Thymus (tissue), 11 donors: Measurements from ENCODE around the gene PNMA8C. TPM values are rescaled to one million over a fixed set of nuclear protein-coding genes. Genes with fewer than 3 reads are reported as not detected.
"Not testable (repeated sequence)": the region's sequence is repeated elsewhere in the genome, so short reads cannot be mapped to it uniquely, and the experiment has no call there.

Experiments used
- DNase-seq, 9 donors: peaks; one replicate each; pipeline ENCODE4 v3.0.0-alpha.2; 2013; ENCODE audit warnings: low spot score in 9 of 9, low read depth in 6 of 9, missing footprints in 1 of 9
- H3K27ac ChIP-seq, 2 donors: one replicate each; pipeline ENCODE4 v1.5.1; 2013; ENCODE audit warnings: control low read depth in 1 of 2, low read depth in 1 of 2, low read length in 1 of 2, mild to moderate bottlenecking in 1 of 2, moderate library complexity in 1 of 2
- H3K27me3 ChIP-seq, 2 donors: one replicate each; pipeline ENCODE4 v1.5.1; 2013; ENCODE audit warnings: low read length in 1 of 2; ENCODE audit not compliant: control insufficient read depth in 2 of 2, insufficient read depth in 1 of 2
- H3K36me3 ChIP-seq, 2 donors: one replicate each; pipeline ENCODE4 v1.5.1; 2013; ENCODE audit warnings: low read length in 1 of 2, mild to moderate bottlenecking in 1 of 2, moderate library complexity in 1 of 2; ENCODE audit not compliant: control insufficient read depth in 2 of 2, insufficient read depth in 2 of 2
- H3K4me1 ChIP-seq, 2 donors: one replicate each; pipeline ENCODE4 v1.5.1; 2013; ENCODE audit warnings: low read length in 2 of 2; ENCODE audit not compliant: control insufficient read depth in 2 of 2, insufficient read depth in 2 of 2
- H3K4me3 ChIP-seq, 2 donors: one replicate each; pipeline ENCODE4 v1.5.1; 2013; ENCODE audit warnings: low read length in 2 of 2, control low read depth in 1 of 2, mild to moderate bottlenecking in 1 of 2
- H3K9me3 ChIP-seq, 2 donors: one replicate each; pipeline ENCODE4 v1.5.1; 2013; ENCODE audit warnings: low read length in 1 of 2, mild to moderate bottlenecking in 1 of 2; ENCODE audit not compliant: control insufficient read depth in 2 of 2, insufficient read depth in 1 of 2
- WGBS: extraction: QIAGEN DNeasy Blood & Tissue Kit; methylation state at CpG from one replicate; pipeline ENCODE4 v1.1.7; 2013; 5-methylcytosine and 5-hydroxymethylcytosine counted together
- polyA plus RNA-seq: library from polyadenylated mRNA; stranded (reverse); fragments of 200-250 nt; gene quantifications from one replicate; pipeline ENCODE4 v1.2.3, GENCODE V29; 2013
- total RNA-seq: library from RNA; stranded (reverse); fragments of 120-200 nt; gene quantifications from one replicate; pipeline ENCODE4 v1.2.4, GENCODE V29; 2013
- donor health status: healthy.

The PNMA8C gene
- total and polyA plus RNA-seq, 2 donors = 0.05 to 0.07 TPM

DNA sequence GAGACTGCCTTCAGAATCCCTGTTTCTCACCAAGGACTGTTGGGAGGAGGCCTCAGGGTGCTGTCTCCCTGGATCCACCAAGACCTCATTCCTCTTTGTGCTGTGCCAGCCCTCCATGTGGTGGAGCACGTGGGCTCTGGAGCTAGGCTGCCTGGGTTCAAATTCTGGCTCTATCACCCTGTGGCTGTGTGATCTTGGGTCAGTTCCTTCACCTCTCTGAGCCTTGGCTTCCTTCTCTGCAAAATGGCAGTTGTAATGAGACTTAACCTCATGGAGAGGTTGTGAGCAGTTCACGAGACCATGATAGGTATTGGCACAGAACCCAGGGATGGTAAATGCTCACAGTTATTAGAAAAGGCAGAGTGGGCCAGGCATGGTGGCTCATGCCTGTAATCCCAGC is 6.4 kb downstream of the PNMA8C start:
- Histone ChIP-seq H3K4me1 (peaks cover 0 to 3% of the 10 kb centered on the region in 2 donors), H3K4me3 (no peak overlapping the region), H3K27me3 (peaks cover 21 to 46% of the 10 kb centered on the region in 2 donors), H3K9me3 (no peaks in the 10 kb centered on the region), H3K27ac (no peak overlapping the region), H3K36me3 (no peaks in the 10 kb centered on the region)
- 85% methylated on average over 2 of the region's 2 CpGs for WGBS
- no peak for DNase-seq

DNA sequence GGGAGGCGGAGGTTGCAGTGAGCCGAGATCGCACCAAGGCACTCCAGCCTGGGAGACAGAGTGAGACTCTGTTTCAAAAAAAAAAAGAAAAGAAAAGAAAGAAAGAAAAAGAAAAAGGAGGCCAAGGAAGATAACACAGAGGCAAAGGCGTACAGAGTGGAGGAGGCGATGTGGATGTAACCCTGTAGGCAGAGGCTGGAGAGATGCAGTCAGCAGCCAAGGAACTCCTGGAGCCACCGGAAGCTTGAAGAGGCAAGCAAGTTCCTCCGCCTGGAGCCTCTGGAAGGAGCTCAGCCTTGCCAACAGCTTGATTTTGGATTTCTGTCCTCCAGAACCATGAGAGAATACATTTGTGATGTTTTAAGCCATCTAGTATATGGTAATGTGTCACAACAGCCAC is 8.7 kb downstream of the PNMA8C start:
- H3K4me3 ChIP-seq = no peak overlapping the region
- H3K4me1 ChIP-seq = peaks cover 0 to 7% of the 10 kb centered on the region in 2 donors
- no peaks in the 10 kb centered on the region for H3K36me3 ChIP-seq
- no peak for DNase-seq
- H3K9me3 ChIP-seq = no peaks in the 10 kb centered on the region
- no peak overlapping the region for H3K27ac ChIP-seq
- 95% methylated on average over 7 of the region's 7 CpGs for WGBS
- peaks cover 14 to 46% of the 10 kb centered on the region in 2 donors for H3K27me3 ChIP-seq

DNA sequence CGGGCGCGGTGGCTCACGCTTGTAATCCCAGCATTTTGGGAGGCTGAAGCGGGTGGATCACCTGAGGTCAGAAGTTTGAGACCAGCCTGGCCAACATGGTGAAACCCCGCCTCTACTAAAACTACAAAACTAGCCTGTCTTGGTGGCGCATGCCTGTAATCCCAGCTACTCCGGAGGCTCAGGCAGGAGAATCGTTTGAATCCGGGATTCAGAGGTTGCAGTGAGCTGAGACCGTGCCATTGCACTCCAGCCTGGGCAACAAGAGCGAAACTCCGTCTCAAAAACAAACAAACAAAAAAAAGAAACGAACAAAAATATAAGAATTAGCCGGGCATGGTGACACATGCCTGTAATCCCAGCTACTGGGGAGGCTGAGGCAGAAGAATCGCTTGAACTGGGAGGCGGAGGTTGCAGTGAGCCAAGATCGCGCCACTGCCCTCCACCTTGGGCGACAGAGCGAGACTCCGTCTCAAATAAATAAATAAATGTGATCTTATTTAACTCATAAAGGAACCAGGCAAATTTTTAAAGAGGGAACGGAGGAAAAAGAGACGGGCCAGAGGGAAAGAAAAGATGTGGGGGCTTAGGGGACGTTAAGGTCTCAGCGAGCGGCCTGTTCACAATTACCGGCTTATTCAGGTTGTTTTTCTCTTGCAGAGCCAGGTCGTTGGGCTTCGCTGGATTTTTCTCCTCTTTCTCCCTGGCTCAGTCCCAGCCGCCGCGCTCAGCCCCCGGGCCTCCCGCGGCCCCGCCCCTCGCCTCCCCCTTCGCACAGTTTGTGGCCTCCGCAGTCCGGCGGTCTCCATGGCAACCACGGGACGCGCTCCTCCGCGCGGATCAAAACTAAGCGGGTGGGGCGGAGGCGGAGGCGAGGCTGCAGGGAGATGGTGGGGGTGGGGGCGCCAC is 12.7 kb downstream of the PNMA8C start:
- H3K4me3 ChIP-seq, H3K36me3 ChIP-seq, H3K9me3 ChIP-seq, H3K4me1 ChIP-seq: not testable (repeated sequence)
- Histone ChIP-seq H3K27ac (peak overlapping the region in 1 of 2 donors; percentile 43), H3K27me3 (peaks cover 44 to 72% of the 10 kb centered on the region in 2 donors)
- 29% methylated on average over 53 of the region's 53 CpGs for WGBS
- DNase-seq = peak in 4 of 9 donors; percentile 18 to 72 (median 33)

DNA sequence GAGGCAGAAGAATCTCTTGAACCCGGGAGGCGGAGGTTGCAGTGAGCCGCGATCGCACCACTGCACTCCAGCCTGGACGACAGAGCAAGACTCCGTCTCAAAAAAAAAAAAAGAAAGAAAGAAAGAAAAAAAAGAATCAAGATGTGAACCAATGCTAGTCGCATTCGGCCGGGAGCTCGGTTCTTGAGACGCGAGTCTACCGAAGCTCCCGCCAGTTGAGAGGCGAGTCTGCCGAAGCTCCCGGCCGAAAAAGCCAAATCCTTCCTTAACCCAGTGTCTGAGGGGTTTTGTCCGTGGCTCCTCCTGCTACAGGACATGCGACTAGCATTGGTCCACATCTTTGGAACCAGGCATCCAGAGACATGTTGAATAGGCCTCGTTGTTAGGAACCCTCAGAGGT is 13.8 kb downstream of the PNMA8C start:
- peaks cover 44 to 83% of the 10 kb centered on the region in 2 donors for H3K27me3 ChIP-seq
- H3K27ac ChIP-seq, H3K9me3 ChIP-seq, H3K4me1 ChIP-seq, H3K4me3 ChIP-seq, H3K36me3 ChIP-seq, DNase-seq: not testable (repeated sequence)
- 96% methylated on average over 22 of the region's 22 CpGs for WGBS

DNA sequence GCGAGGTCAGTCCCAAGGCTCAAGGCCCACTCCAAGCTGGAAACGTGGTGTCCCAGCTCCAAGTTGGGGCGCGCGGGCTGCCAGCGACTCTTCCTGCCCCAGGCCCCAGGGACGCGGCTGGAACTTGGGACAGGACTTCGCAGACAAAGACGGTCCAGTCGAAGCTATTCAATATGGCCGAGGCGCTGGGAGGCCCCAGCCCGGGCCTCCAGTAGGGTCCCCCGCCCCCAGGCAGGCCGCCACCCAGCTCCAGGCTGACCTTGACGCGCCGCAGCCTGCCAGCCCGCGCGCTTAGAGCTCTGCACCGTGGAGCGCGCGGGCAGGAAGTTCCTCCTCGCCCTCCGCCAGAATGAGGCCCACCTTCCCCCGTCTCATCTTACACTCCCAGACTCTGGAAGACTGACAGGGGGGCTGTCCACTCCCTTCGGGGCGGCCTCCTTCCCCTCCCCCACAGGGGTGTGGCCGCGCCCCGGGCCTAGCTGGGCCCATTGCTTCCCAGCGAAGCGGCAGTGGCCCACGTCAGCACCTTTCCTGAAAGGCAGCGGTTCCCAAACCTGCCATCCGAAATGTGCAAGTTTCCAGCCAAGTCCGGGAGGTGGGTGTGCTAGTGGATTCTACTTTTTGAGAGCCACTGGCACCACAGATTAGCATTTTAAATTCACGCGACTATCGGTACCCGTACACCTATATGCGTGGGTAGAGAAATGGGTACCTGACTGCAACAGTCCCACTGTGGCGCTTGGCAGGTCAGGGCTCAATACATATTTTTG is 15.3 kb downstream of the PNMA8C start, which contains the start of gene CCDC8:
Gene CCDC8 (minus strand): TSS at position 303 of the 770 bp plus-strand sequence. CDS start 754 bp downstream, outside the sequence.
- peak in 1 of 9 donors; percentile 42 for DNase-seq
- H3K27me3 ChIP-seq = peaks cover 46 to 89% of the 10 kb centered on the region in 2 donors
- peaks cover 0 to 7% of the 10 kb centered on the region in 2 donors for H3K4me1 ChIP-seq

DNA sequence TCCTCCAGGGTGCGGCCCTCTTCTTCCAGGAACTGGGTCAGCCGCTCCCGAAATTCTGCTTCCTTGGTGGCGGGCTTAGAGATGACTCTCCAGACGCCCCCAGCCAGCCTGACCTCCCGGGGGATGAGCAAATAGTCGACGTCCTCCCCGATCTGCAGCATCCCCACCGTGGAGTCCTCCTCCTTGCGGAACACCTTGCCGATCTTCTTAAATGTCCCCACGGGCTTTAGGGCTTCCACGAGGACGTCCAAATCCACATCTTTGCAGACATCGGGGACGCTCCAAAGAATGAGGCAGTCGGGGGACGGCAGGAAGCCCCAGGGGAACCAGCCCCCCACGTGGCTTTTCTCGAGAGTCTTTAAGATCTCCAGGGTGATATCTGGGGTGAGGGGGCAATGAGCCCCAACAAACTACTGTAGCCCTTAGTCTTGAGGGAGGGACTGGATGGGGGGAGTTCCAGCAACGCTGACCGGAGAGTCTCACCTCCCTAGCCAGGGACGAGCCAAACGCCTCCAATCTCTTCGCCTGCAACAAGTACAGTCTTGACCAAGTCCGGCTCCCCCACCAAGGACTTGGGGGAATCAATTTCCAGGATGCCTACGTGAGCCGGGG is 16.0 kb downstream of the PNMA8C start:
- H3K27me3 ChIP-seq = peaks cover 48 to 96% of the 10 kb centered on the region in 2 donors
- peak overlapping the region; percentile 14 to 44 for H3K4me3 ChIP-seq
- no peak for DNase-seq
- H3K9me3 ChIP-seq = no peaks in the 10 kb centered on the region
- H3K36me3 ChIP-seq = no peaks in the 10 kb centered on the region
- 26% methylated on average over 29 of the region's 29 CpGs for WGBS
- peak overlapping the region in 1 of 2 donors; percentile 59 for H3K27ac ChIP-seq
- peaks cover 0 to 7% of the 10 kb centered on the region in 2 donors for H3K4me1 ChIP-seq

More for the DNA sequence above, 15.3 kb downstream of the PNMA8C start, which contains the start of gene CCDC8:
- Histone ChIP-seq H3K36me3 (no peaks in the 10 kb centered on the region), H3K9me3 (no peaks in the 10 kb centered on the region), H3K27ac (peak within 1 kb of the TSS in 1 of 2 donors; percentile 59), H3K4me3 (peak within 1 kb of the TSS; percentile 14 to 44)
- WGBS = 20% methylated on average over 46 of the region's 46 CpGs

DNA sequence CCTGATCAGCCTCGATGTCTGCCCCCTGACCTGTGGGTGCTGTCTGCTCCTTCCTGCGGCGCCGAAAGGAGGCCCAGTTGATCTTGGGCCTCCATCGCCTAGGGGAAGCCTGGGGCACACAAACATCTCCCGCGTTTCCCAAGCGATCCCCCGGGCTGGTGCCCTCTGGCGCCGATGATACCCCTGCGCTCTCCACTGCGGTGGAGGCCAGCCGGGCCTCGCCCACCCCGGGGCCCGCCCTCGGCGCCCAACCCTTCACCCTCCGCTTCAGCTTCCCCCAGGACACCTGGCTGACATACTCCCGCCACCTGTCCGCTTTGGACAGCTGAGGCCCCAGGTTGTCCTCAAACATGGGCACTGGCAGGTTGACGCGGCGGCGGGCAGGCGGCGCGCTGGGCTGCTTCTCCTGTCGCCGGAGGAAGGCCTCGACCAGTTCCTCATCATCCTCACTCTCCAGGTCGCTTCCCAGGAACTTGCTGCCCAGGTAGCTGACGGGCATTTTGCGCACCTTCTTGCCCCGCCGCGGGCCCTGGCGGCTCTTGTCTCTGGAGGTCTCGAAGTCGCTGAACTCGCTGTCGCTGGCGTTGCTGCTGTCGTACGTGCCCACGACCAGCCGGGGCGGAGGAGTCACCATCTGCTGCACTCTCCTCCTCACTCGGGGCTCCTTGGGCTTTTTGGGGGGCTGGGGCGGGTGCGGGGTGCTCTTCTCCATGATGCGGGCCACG is 16.6 kb downstream of the PNMA8C start:
- H3K9me3 ChIP-seq = no peaks in the 10 kb centered on the region
- H3K27me3 ChIP-seq = peaks cover 48 to 96% of the 10 kb centered on the region in 2 donors
- H3K27ac ChIP-seq = no peak overlapping the region
- H3K4me3 ChIP-seq = peak overlapping the region; percentile 3 to 44
- peaks cover 0 to 10% of the 10 kb centered on the region in 2 donors for H3K4me1 ChIP-seq
- WGBS = 58% methylated on average over 54 of the region's 54 CpGs
- DNase-seq = no peak
- H3K36me3 ChIP-seq = no peaks in the 10 kb centered on the region

DNA sequence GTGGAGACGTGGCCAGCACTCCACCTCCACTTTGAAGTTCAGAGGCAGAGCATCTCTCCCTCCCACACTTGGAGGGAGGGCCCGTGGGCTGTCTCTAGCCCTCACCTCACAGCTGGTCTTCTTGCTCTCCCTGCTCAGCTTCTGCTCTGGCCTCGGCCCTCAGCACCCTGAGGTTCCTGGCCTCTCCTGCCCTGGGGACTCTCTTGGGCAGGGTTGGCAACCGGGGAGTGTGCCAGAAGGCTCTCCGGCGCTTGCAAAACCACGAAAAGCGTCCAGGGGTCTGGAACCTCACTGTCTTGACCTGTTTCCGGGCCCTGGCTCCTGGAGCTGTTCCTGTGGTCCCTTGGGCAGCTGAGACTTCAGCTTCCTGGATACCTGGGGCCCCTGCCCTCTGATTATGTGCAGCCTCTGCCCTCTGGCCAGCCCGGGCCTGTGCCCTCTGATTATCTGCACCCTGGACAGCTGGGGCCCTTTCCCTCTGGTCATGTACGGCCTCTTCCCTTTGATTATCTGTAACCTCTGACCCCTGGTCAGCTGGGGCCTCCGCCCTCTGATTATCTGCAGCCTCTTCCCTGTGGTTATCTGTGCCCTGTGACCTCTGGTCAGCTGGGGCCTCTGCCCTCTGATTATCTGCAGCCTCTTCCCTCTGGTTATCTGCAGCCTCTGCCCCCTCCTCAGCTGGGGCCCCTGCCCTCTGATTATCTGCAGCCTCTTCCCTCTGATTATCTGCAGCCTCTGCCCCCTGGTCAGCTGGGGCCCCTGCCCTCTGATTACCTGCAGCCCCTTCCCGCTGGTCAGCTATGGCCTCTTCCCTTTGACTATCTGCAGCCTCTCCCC is 17.4 kb downstream of the PNMA8C start:
- 88% methylated on average over 13 of the region's 13 CpGs for WGBS
- Histone ChIP-seq H3K4me1 (peaks cover 0 to 6% of the 10 kb centered on the region in 2 donors), H3K4me3 (peak overlapping the region in 1 of 2 donors; percentile 44), H3K27ac (no peak overlapping the region), H3K36me3 (no peaks in the 10 kb centered on the region), H3K9me3 (no peaks in the 10 kb centered on the region), H3K27me3 (peaks cover 43 to 96% of the 10 kb centered on the region in 2 donors)
- no peak for DNase-seq
